Subcutaneous preadipocyte (primary cell): Measurements from ENCODE around the gene PDE6H. TPM values are rescaled to one million over a fixed set of nuclear protein-coding genes. Genes with fewer than 3 reads are reported as not detected.

Experiments used
- total RNA-seq: library from RNA; depleted of rRNA; stranded (reverse); fragments of >200 nt; gene quantifications from 2 replicates; pipeline ENCODE4 v1.2.3, GENCODE V29; 2012

PDE6H gene
- total RNA-seq: not detected in 2 replicates

GRCh38 chr12:14972816-14973215 lies at the start of gene PDE6H:
TSS of gene PDE6H (plus strand) at chr12:14973042. CDS start at chr12:14978013, 4,971 bp downstream.

GRCh38 chr12:14938301-14938700 lies 34.5 kb upstream of the PDE6H start, which contains the start of gene ERP27:
TSS of gene ERP27 (minus strand) at chr12:14938537. CDS start at chr12:14938508, 29 bp downstream.

DNA sequence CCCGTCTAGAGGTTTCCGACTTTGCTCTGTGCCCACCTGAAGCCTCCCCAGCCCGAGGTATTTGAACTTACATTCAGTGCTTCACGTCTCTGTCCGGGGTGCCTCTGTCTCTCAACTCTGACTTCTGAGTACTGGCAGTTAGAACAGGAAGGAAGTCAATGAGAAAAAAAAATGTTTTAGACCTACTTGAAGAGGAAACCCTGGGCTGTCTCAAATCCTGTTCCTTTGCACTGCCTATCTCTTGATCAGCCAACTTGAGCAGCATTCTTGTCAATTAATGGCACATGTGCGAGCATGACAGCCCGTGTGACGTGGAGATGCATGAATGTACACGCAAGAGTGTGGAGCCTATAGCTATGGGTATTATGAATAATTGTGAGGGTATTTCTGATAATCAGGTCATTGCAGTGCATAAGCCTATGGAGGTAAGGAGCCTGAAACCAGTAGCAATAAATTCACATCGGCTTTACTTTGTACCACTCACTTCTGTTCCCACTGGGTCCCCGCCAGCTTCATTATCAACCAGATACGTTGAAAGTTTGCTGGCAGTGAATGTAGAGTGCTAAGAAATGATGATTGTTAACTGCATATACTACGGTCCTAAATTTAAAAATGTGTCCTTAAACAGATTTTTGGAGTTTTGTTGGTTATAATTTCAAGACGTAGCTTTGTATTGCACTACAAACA lies 11.2 kb upstream of the PDE6H start, which contains the start of gene ARHGDIB:
TSS of gene ARHGDIB (minus strand) at position 136 of the 687 bp plus-strand sequence. CDS start 10,889 bp downstream, outside the sequence.

Other genes starting within 250 kb of the PDE6H start
- 13.6 and 21.9 TPM in 2 replicates for gene WBP11, start 169.6 kb upstream of the PDE6H start, total RNA-seq
- 1.2 and 2.2 TPM in 2 replicates for gene C12orf60, start 169.4 kb upstream of the PDE6H start, total RNA-seq
- not detected in 2 replicates for gene SMCO3, start 158.9 kb upstream of the PDE6H start, total RNA-seq
- gene ART4, start 129.5 kb upstream of the PDE6H start, total RNA-seq: not detected in 2 replicates
- gene MGP, start 87.2 kb upstream of the PDE6H start, total RNA-seq: 0.20 and 0.73 TPM in 2 replicates
- not detected in 2 replicates for gene ERP27, start 34.5 kb upstream of the PDE6H start, total RNA-seq
- gene ARHGDIB, start 11.4 kb upstream of the PDE6H start, total RNA-seq: 2.9 and 3.9 TPM in 2 replicates
- not detected in 2 replicates for gene RERG, start 248.4 kb downstream of the PDE6H start, total RNA-seq